HG02571 (cell line): ENCODE results near the gene NPC1L1.
"Not testable (repeated sequence)": the region's sequence is repeated elsewhere in the genome, so short reads cannot be mapped to it uniquely, and the experiment has no call there.

Source experiments
- ATAC-seq: cut with Tn5 transposase; IDR thresholded peaks from one replicate; pipeline ENCODE4 v1.9.1; 2021; ENCODE audit warnings: mild to moderate bottlenecking, moderate library complexity; ENCODE audit not compliant: unreplicated experiment

NPC1L1 gene

GRCh38 chr7:44508328-44509030, 32.7 kb downstream of the NPC1L1 start:
- no peak for ATAC-seq

DNA sequence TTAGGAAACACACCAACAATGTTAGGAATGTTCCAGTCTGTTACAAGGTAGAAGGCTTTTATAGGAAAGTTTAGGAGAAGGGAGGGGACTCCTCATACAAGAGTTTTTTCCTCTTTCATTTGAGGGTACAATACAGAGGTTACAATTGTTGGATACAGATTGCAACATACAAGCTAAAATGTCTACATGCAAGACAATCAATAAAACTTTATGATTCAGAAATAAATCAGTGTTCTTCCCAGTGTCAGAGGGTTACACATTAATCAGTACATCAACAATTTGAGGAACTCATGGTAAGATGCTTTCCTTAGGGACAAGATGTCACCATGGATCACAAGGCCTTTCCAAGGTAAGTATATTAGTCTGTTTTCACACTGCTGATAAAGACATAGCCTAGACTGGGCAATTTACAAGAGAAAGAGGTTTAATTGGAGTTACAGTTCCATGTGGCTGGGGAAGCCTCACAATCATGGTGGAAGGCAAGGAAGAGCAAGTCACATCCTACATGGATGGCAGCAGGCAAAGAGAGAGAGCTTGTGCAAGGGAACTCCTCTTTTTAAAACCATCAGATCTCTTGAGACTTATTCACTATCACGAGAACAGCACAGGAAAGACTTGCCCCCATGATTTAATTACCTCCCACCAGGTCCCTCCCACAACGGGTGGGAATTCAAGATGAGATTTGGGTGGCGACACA, 34.4 kb downstream of the NPC1L1 start:
- ATAC-seq = not testable (repeated sequence)

DNA sequence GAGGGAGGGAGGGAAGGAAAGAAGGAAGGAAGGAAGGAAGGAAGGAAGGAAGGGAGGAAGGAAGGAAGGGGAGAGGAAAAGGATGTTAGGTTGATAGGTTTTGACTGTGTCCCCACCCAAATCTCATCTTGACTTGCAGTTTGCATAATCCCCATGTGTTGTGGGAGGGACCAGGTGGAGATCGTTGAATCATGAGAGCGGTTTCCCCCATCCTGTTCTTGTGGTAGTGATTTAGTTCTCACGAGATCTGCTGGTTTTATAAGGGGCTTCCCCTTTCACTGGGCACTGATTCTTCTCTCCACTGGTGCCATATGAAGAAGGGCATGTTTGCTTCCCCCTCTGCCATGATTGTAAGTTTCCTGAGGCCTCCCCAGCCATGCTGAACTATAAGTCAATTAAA, 35.5 kb downstream of the NPC1L1 start:
- no peak for ATAC-seq

- no peak for ATAC-seq
Measured at GRCh38 chr7:44498230-44498954, 42.7 kb downstream of the NPC1L1 start.

GRCh38 chr7:44497155-44498027, 43.7 kb downstream of the NPC1L1 start:
- ATAC-seq = no peak

DNA sequence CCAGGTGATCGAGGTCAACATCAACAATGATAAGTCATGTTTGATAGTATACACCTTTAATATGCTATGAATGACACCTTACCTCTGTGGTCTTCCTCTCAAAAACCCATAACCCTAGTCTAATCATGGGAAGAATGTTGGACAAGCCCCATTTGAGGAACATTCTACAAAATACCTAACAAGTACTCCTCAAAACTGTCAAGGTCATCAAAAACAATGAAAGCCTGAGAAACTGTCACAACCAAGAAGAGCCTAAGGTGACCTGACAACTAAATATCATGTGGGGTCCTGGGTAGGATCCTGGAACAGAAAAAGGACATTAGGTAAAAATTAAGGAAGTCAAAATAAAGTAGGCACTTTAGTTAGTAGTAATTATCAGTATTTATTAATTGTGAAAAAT, 44.7 kb downstream of the NPC1L1 start:
- no peak for ATAC-seq

- no peak for ATAC-seq
Measured at GRCh38 chr7:44494960-44495359, 46.2 kb downstream of the NPC1L1 start.

DNA sequence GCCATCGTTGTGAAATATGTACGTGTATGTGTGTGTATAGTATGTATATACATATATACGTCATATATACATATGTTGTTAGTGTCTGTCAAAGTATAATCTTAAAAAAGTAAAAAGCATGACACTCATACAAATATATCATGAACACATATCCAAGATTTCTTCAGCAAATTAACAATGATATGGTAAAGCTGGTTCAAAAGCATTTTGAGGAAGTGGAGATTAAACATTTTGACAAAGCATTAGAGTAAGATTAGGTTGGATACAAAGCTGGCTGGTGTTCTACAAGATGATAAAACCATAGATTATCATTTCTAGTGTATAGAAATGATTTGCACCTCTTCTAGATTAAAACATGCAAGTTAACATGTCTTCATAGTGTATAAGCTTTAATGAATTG, 49.9 kb downstream of the NPC1L1 start:
- ATAC-seq = no peak

GRCh38 chr7:44490351-44491200, 50.6 kb downstream of the NPC1L1 start, which contains the start of gene NUDCD3:
TSS of gene NUDCD3 (minus strand) at chr7:44490658. CDS start at chr7:44490600, 58 bp downstream.
- peak; percentile 93 for ATAC-seq

- ATAC-seq = peak; percentile 23
Measured at GRCh38 chr7:44489955-44490350, 51.2 kb downstream of the NPC1L1 start.

DNA sequence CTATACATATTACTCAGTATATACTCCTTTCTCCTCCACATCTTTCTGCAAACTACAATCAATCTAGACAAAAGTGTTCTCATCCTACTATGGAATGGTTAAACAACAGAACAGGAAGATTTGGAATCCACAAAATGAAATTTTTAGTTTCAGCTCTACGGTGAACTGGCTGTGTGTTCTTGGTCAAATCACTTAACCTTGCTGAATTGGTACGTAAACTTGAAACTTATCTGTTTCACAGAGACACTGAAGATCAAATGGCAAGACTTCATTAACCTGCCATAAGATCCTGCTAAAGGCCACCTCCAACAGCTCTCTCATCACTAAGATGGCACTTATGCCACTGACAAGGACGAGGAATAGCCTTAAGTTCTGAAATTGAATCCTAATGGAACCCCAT, 52.2 kb downstream of the NPC1L1 start:
- ATAC-seq = no peak

DNA sequence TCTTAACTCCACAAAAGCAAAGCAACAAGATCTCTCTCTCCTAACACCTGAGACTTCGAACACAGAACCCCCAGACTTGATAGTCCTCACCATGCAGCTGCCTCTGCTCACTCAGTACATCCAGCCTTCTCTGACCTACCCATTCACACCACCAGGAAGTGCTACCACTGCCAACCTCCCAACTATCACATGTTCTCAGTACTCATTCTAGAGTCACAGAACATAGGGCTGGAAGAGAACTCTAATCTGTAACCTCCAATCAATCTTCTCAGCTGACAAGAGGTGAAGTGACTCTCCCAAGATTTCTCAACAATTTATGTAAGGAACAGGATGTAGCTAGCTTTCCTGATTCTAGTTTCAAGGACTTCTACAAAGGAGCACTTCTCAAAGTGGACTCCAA, 54.4 kb downstream of the NPC1L1 start:
- ATAC-seq = no peak

- no peak for ATAC-seq
Measured at GRCh38 chr7:44486001-44486400, 55.1 kb downstream of the NPC1L1 start.

- no peak for ATAC-seq
Measured at GRCh38 chr7:44484482-44485313, 56.4 kb downstream of the NPC1L1 start.

DNA sequence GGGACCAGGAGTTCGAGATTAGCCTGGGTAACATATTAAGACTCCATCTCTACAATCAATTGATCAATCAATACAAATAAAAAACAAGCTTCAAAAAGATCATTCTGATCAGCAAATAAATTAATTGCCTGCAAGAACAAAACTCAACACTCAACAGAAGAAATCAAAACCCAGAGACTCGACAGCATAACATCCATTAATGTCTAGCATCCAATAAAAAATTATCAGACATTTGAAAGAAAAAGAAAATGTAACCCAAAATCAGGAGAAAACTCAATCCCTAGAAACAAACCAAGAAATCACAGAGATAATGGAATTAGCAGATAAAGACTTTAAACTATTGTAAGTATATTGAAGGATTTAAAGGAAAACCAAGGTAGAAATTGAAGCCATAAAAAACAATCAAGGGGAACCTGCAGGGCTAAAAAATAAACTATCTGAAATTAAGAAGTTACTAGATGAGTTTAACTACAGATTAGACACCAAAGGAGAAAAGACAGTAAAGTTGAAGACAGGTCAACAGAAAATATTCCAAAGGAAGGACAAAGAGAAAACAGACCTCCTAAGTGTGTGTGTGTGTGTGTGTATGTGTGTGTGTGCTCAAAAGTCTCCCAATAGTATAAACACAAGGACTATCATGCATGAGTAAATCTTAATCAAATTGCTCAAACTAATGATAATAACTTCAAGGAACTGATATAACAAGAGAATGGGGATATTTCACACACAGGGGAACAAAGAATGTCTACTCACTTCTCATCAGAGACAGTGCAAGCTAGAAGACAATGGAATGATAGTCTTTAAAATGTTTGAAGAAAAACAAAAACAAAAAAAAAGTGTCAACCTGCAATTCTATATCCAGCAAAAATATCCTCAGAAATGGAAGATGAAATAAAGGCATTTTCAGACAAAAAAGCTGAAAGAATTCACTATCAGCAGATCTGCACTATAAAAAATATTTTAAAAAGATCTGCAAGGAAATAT, 58.3 kb downstream of the NPC1L1 start:
- no peak for ATAC-seq

DNA sequence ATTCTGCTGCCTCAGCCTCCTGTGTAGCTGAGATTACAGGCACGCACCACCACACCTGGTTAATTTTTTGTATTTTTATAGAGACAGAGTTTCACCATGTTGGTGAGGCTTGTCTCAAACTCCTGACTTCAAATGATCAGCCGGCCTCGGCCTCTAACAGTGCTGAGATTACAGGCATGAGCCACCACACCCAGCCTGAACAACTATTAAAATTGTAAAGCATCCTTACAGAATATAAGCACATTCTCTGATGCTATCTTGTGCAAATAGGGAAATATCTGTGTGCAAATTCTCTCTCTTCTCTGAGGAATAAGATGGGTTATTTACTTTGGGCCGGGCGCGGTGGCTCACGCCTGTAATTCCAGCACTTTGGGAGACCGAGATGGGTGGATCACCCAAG, 63.2 kb downstream of the NPC1L1 start:
- ATAC-seq = no peak

DNA sequence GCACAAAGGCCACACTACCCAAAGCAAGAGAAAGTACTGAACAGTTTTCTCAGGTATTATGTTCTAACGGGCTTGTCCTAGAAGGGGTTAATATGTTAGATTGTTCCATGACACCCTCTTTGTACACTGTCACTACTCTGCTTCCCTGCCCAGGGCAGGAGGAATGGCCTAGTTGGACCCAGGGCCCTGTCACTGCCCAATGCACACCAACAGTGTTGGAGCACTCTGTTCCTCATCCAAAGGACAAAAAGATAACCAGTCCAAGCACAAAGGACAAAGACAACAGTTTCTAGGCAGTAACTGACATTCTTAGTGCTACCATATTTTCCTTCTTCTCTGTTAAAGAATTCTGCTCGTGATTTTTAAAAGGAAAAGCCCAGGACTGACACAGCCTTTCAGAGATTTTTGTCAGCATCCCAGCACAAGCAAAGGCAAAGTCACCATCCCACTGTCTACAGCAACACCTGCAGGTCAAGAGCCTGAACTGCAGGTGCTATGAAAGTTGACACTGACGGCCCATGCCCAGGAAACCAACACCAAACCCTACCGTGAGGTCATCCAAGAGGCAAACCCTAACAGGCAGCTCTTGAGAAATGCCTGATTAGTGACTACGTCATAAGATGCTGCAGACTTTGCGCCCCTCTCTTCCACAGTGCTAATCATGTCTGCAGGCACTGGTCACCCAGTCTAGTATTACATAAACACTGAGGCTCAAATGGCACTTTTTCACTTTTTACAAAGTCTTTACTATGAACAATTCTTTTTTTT, 63.9 kb downstream of the NPC1L1 start:
- peak; percentile 74 for ATAC-seq
